Measurements from ENCODE around the gene ATXN1.
A peak's percentile ranks its signal among the peaks of the same experiment; 100 is the strongest.

ATXN1 gene

GRCh38 chr6:16782278-16782677 lies 21.0 kb upstream of the ATXN1 start:
- DNase-seq = no peak

- DNase-seq = no peak
Observed at GRCh38 chr6:16781348-16782169, 20.3 kb upstream of the ATXN1 start.

- no peak for DNase-seq
Observed at GRCh38 chr6:16778521-16778920, 17.3 kb upstream of the ATXN1 start.

GRCh38 chr6:16777794-16778193 lies 16.5 kb upstream of the ATXN1 start:
- DNase-seq = no peak

GRCh38 chr6:16776394-16777017 lies 15.2 kb upstream of the ATXN1 start:
- DNase-seq = no peak

GRCh38 chr6:16774437-16774836 lies 13.2 kb upstream of the ATXN1 start:
- no peak for DNase-seq

- DNase-seq = no peak
Observed at GRCh38 chr6:16773362-16773761, 12.1 kb upstream of the ATXN1 start.

- peak; percentile 79 for DNase-seq
Observed at GRCh38 chr6:16770701-16771569, 9.7 kb upstream of the ATXN1 start.

GRCh38 chr6:16769986-16770376 lies 8.7 kb upstream of the ATXN1 start:
- DNase-seq = peak; percentile 93

- peak; percentile 98 for DNase-seq
Observed at GRCh38 chr6:16769131-16769985, 8.1 kb upstream of the ATXN1 start.

- DNase-seq = peak; percentile 23
Observed at GRCh38 chr6:16768477-16768830, 7.2 kb upstream of the ATXN1 start.

- DNase-seq = peak; percentile 51
Observed at GRCh38 chr6:16767765-16768476, 6.7 kb upstream of the ATXN1 start.

GRCh38 chr6:16766836-16767745 lies 5.8 kb upstream of the ATXN1 start:
- no peak for DNase-seq

GRCh38 chr6:16766043-16766536 lies 4.8 kb upstream of the ATXN1 start:
- peak; percentile 99 for DNase-seq

- DNase-seq = no peak
Observed at GRCh38 chr6:16765235-16765634, 4.0 kb upstream of the ATXN1 start.

GRCh38 chr6:16764188-16764950 lies 3.1 kb upstream of the ATXN1 start:
- peak; percentile 70 for DNase-seq

GRCh38 chr6:16762550-16763477 lies 1.6 kb upstream of the ATXN1 start:
- DNase-seq = peak; percentile 95

- peak; percentile 42 for DNase-seq
Observed at GRCh38 chr6:16762268-16762549, 949 bp upstream of the ATXN1 start.

Measured in fibroblast of skin of back (primary cell).